GM18526 (cell line): ENCODE measurements around the gene FOCAD.

ENCODE experiments used
- POLR2A ChIP-seq: IDR thresholded peaks from 3 replicates; pipeline ENCODE4 v1.6.1; 2011; ENCODE audit not compliant: insufficient read length; ENCODE audit errors: extremely low read depth

Gene FOCAD

GRCh38 chr9:20746967-20747366 lies 62.9 kb downstream of the FOCAD start:
- no peak for TF ChIP-seq POLR2A

GRCh38 chr9:20749496-20750198 lies 65.6 kb downstream of the FOCAD start:
- TF ChIP-seq POLR2A = no peak

GRCh38 chr9:20753761-20754160 lies 69.7 kb downstream of the FOCAD start:
- no peak for TF ChIP-seq POLR2A

- TF ChIP-seq POLR2A = no peak
These were observed 70.5 kb downstream of the FOCAD start for GRCh38 chr9:20754556-20754955.

GRCh38 chr9:20760246-20760891 lies 76.3 kb downstream of the FOCAD start:
- no peak for TF ChIP-seq POLR2A

- TF ChIP-seq POLR2A = no peak
These were observed 86.9 kb downstream of the FOCAD start for GRCh38 chr9:20770947-20771346.

- no peak for TF ChIP-seq POLR2A
These were observed 87.7 kb downstream of the FOCAD start for GRCh38 chr9:20771729-20772128.

GRCh38 chr9:20775683-20776082 lies 91.6 kb downstream of the FOCAD start:
- TF ChIP-seq POLR2A = no peak

GRCh38 chr9:20781092-20781491 lies 97.0 kb downstream of the FOCAD start:
- TF ChIP-seq POLR2A = no peak

- no peak for TF ChIP-seq POLR2A
These were observed 98.2 kb downstream of the FOCAD start for GRCh38 chr9:20782289-20782688.

- TF ChIP-seq POLR2A = no peak
These were observed 99.3 kb downstream of the FOCAD start for GRCh38 chr9:20783057-20784038.

GRCh38 chr9:20784196-20784595 lies 100.1 kb downstream of the FOCAD start:
- TF ChIP-seq POLR2A = no peak

GRCh38 chr9:20786807-20787206 lies 102.7 kb downstream of the FOCAD start:
- TF ChIP-seq POLR2A = no peak

GRCh38 chr9:20788526-20789451 lies 104.7 kb downstream of the FOCAD start:
- no peak for TF ChIP-seq POLR2A

GRCh38 chr9:20790721-20791120 lies 106.7 kb downstream of the FOCAD start:
- no peak for TF ChIP-seq POLR2A
